Colonic mucosa (tissue), 4 donors: ENCODE data around the gene FAM234B. TPM values are rescaled to one million over a fixed set of nuclear protein-coding genes. Genes with fewer than 3 reads are reported as not detected.

Experiments
- DNase-seq: peaks from one replicate; pipeline ENCODE4 v3.0.0-alpha.2; 2020
- H3K27ac ChIP-seq: fragments of 200-600 bp; one replicate; pipeline ENCODE4 v1.8.0; 2021
- H3K27me3 ChIP-seq: fragments of 200-600 bp; one replicate; pipeline ENCODE4 v1.8.0; 2021
- H3K36me3 ChIP-seq: fragments of 200-600 bp; one replicate; pipeline ENCODE4 v1.8.0; 2021
- H3K4me1 ChIP-seq: fragments of 200-600 bp; one replicate; pipeline ENCODE4 v1.8.0; 2021; ENCODE audit warnings: mild to moderate bottlenecking
- H3K4me3 ChIP-seq: fragments of 200-600 bp; one replicate; pipeline ENCODE4 v1.8.0; 2021
- H3K9ac ChIP-seq, 2 donors: one replicate each; pipeline ENCODE4 v1.7.0; 2013; ENCODE audit warnings: control low read depth in 2 of 2, low read depth in 2 of 2, low read length in 2 of 2
- H3K9me3 ChIP-seq: fragments of 200-600 bp; one replicate; pipeline ENCODE4 v1.8.0; 2021
- intact Hi-C: fragments of 100-400 bp; cut with DNase I; formaldehyde crosslinking; loops from one replicate; pipeline ENCODE4 v1.14.1; 2022
- total RNA-seq, 2 donors: library from RNA; stranded (reverse); fragmentation: NEBNext Ultra II Directional in 1 of 2; extraction: Animal tissue kit (Norgen Biotek cat#: 25700) in 1 of 2; gene quantifications; one replicate each; pipeline ENCODE4 v1.2.1, GENCODE V29; 2021
- TF ChIP-seq, protein P1 (sequence below): fragments of 200-600 bp; IDR thresholded peaks from one replicate; pipeline ENCODE4 v1.8.0; 2022; ENCODE audit warnings: antibody characterized with exemption, mild to moderate bottlenecking
- donor health status: healthy.
- donor health status: DM: no; HTN: no; CAD: no.
- donor health status: DM: no; HTN: no; CAD: no.

Gene FAM234B
- total RNA-seq, 2 donors from 2014 or later = 1.5 to 2.0 TPM

DNA sequence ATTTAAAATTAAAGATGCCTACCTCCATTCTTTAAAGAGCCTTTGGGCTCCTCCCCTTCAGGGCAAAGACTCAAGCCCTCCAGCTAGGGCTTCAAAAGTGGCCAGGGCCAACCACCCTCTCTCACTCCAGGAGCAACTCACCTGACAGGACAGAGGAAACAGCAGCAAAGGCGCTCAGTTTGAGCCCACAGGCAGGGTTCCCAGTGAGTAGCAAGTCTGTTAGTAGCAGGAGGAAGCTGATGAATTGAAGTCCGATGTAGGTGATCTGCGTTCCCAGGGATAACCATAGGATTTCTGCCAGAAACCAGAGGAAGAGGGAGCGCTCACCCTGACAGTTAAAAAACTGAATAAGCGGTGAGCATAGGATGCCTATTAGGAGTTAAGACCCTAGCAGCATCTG lies 43.6 kb downstream of the FAM234B start:
- TF ChIP-seq, protein P1, sequence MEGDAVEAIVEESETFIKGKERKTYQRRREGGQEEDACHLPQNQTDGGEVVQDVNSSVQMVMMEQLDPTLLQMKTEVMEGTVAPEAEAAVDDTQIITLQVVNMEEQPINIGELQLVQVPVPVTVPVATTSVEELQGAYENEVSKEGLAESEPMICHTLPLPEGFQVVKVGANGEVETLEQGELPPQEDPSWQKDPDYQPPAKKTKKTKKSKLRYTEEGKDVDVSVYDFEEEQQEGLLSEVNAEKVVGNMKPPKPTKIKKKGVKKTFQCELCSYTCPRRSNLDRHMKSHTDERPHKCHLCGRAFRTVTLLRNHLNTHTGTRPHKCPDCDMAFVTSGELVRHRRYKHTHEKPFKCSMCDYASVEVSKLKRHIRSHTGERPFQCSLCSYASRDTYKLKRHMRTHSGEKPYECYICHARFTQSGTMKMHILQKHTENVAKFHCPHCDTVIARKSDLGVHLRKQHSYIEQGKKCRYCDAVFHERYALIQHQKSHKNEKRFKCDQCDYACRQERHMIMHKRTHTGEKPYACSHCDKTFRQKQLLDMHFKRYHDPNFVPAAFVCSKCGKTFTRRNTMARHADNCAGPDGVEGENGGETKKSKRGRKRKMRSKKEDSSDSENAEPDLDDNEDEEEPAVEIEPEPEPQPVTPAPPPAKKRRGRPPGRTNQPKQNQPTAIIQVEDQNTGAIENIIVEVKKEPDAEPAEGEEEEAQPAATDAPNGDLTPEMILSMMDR = no peak
- intact Hi-C loops = no loop called here
- H3K9ac ChIP-seq = no peak overlapping the region
- no peak overlapping the region for H3K4me3 ChIP-seq
- no peaks in the 10 kb centered on the region for H3K36me3 ChIP-seq
- no peak overlapping the region for H3K27ac ChIP-seq
- DNase-seq = no peak
- H3K27me3 ChIP-seq = no peaks in the 10 kb centered on the region
- no peaks in the 10 kb centered on the region for H3K9me3 ChIP-seq
- no peaks in the 10 kb centered on the region for H3K4me1 ChIP-seq

DNA sequence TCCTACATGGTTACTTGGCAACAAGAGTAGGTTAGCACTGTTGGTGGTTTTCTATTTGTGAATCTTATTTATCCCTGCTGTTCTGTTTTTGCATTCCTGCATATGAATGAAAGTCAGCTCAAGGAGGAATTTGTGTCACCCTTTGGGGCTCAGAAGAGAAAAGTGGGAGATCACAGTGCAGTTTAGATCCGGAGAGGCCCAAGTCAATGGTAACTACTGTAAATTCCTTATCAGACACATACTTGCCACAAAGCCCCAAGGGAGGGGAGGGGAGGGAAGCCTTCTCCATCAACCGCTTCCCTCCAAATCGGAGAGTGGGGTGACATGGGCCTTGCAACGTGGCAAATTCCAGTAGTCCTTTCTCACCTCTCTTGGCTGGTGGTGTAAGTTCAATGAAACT lies 44.3 kb downstream of the FAM234B start:
- no peaks in the 10 kb centered on the region for H3K4me1 ChIP-seq
- H3K27ac ChIP-seq = no peak overlapping the region
- H3K27me3 ChIP-seq = no peaks in the 10 kb centered on the region
- no peak overlapping the region for H3K4me3 ChIP-seq
- intact Hi-C loops = no loop called here
- no peaks in the 10 kb centered on the region for H3K36me3 ChIP-seq
- DNase-seq = no peak
- TF ChIP-seq, protein P1 = no peak
- no peak overlapping the region for H3K9ac ChIP-seq
- no peaks in the 10 kb centered on the region for H3K9me3 ChIP-seq

DNA sequence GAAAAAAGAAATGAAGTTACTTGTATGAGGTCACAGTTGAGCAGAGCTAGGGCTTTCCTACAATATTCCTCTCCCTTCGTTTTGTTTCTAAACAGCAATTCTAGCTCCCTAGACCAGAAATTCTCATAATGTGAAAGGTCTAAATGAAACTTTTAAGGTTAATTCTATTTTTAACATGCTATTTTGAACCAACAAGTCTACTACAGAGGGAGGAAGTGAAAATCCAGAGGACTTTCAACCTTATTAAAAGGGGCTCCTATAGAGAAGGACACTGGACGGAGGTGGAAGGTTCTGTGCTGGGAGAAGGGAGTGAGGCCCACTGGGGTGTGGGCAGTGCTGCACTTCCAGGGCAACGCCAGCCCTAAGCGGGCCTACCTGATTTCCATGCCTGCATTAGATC lies 45.9 kb downstream of the FAM234B start:
- intact Hi-C loops = loop anchor here (10.0 kb wide), 1 partner anchor 85 kb away; the partner anchor contains the start of gene HEBP1
- TF ChIP-seq, protein P1 = no peak
- Histone ChIP-seq H3K9ac (no peak overlapping the region), H3K4me1 (no peaks in the 10 kb centered on the region), H3K9me3 (no peaks in the 10 kb centered on the region), H3K36me3 (no peaks in the 10 kb centered on the region), H3K27me3 (no peaks in the 10 kb centered on the region), H3K27ac (no peak overlapping the region), H3K4me3 (no peak overlapping the region)
- no peak for DNase-seq

DNA sequence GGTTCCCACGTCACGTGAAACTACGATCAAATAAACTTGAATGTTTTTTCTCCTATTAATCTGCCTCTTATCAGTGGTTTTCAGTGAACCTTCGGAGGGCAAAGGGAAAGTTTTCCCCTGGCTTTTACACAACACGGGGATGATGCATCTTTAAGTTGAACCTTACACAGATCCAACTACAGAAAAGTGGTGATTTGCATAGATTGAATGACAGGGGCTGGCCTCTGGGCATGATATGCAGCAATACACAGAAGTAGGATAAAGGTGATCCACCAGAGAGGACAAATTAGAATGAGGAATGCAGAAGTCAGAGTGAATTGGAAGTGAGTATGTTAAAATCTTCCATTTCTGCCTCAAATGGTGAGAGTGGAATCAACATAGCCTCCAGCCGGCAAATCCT lies 47.7 kb downstream of the FAM234B start:
- TF ChIP-seq, protein P1 = no peak
- intact Hi-C loops = loop anchor here (10.0 kb wide), 1 partner anchor 87 kb away; the partner anchor contains the start of gene HEBP1

DNA sequence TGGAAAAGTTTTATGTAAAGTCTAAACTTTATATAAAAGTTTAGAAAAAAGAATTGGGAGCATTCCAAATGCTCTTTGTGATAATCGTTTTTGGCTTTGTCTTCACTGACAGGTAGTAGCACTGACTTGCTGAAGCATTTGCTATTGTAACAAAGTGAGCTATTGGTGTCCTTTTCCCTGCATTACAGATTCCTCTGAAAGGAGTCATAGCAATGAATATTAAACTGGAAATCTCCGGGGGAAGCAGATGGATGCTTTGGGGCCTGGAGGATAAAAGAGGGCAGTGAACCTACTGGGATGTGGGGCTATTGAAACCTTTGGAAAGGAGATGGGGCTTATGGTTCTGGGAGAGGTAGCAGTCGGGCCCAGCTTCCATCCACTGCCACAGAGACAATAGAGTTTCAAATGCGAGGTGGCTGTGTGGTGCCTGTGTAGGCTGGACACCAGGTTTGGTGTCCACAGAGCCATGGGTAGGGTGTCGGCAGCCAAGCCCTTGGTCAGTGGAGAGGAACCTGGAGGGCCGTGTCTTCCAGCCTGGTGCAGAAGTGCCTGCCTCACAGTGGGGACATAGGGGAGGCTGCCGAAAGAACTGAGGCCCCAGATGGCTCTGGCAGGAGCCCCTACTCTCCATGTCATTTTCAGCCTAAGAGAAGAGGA lies 49.1 kb downstream of the FAM234B start:
- Histone ChIP-seq H3K4me1 (peaks cover 3% of the 10 kb centered on the region), H3K9me3 (no peaks in the 10 kb centered on the region), H3K27me3 (no peaks in the 10 kb centered on the region), H3K36me3 (no peaks in the 10 kb centered on the region), H3K9ac (no peak overlapping the region), H3K27ac (no peak overlapping the region), H3K4me3 (no peak overlapping the region)
- TF ChIP-seq, protein P1 = no peak
- DNase-seq = no peak
- intact Hi-C loops = loop anchor here (10.0 kb wide), 1 partner anchor 89 kb away; the partner anchor contains the start of gene HEBP1

More for the DNA sequence above, 47.7 kb downstream of the FAM234B start:
- no peaks in the 10 kb centered on the region for H3K9me3 ChIP-seq
- H3K9ac ChIP-seq = no peak overlapping the region
- no peaks in the 10 kb centered on the region for H3K4me1 ChIP-seq
- H3K27ac ChIP-seq = no peak overlapping the region
- H3K27me3 ChIP-seq = no peaks in the 10 kb centered on the region
- no peak for DNase-seq
- no peak overlapping the region for H3K4me3 ChIP-seq
- no peaks in the 10 kb centered on the region for H3K36me3 ChIP-seq
